ENCODE results near the gene ABCC3.

ABCC3 gene

GRCh38 chr17:50630524-50631194 is 4.0 kb upstream of the ABCC3 start:
- FAIRE-seq: no peak

GRCh38 chr17:50631195-50631907 is 3.3 kb upstream of the ABCC3 start:
- no peak for FAIRE-seq

GRCh38 chr17:50631908-50632571 is 2.6 kb upstream of the ABCC3 start:
- FAIRE-seq: no peak

GRCh38 chr17:50632637-50633036 is 2.0 kb upstream of the ABCC3 start:
- no peak for FAIRE-seq

- FAIRE-seq: no peak
Measured at GRCh38 chr17:50633683-50634082, 998 bp upstream of the ABCC3 start.

GRCh38 chr17:50634915-50635731 is 442 bp downstream of the ABCC3 start:
- no peak for FAIRE-seq

DNA sequence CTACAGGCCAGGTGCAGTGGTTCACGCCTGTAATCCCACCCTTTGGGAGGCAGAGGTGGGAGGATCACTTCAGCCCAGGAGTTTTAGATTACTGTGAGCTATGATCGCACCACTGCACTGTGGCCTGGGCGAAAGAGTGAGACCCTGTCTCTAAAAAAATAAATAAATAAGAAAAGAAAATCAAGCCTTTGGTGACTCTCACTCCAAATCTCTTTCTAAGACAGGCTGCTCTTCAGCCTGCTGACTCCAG is 976 bp downstream of the ABCC3 start:
- FAIRE-seq: no peak

DNA sequence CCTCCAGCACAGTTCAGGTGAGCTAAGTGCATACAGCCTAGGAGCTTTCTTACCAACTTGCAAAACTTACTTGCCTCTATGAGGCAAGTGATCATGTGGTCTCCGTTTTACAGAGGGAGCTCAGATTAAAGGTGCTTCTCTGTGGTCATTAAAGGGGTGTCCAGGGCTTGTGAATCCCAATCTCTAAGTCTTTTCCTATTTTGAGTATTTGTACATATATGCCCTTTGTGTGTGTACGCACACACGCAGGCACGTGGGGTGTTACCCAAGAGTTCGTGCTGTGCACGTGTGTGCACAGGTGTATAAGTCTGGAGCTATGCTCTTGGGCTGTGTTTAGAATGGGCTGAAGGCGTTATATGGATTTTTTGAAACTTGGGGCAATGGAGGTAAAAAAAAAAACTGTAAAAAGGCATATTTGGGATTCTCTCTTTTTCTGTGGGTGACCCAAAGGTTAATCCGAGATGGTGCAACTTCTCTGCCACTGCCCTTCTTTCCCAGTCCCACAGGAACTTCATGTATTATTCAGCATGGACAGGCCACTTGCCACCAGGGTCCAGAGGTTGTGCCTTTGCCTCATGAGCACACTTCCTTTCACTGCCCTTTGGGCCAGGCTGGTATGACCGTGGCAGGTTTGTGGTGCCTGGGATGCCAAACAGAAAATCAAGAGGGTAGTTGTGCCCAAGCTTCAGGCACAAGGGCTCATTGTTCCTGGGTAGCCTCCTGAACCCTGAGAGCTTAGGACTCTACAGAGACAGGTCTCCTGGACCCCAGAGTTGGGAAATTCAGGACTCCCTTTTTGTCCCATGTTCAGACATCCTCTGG is 1.5 kb downstream of the ABCC3 start:
- no peak for FAIRE-seq

DNA sequence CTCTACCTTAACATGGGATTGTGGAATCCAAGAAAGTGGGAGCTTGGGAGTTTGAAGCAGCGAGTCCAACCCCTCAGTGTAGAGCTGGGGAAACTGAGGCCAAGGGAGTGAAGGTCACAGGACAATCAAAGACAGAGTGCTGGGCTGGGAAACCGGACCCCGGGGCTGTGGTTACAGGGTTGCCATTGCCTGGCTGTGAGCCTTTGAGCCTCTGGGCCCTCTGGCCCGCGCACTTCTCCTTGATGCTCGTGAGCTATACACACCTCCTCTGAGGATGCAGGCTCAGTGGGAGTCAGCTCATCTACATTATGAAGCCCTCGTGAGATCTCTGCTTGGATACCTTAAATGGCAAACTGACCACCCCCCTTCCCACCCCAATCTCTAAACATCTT is 2.1 kb downstream of the ABCC3 start:
- FAIRE-seq: no peak

DNA sequence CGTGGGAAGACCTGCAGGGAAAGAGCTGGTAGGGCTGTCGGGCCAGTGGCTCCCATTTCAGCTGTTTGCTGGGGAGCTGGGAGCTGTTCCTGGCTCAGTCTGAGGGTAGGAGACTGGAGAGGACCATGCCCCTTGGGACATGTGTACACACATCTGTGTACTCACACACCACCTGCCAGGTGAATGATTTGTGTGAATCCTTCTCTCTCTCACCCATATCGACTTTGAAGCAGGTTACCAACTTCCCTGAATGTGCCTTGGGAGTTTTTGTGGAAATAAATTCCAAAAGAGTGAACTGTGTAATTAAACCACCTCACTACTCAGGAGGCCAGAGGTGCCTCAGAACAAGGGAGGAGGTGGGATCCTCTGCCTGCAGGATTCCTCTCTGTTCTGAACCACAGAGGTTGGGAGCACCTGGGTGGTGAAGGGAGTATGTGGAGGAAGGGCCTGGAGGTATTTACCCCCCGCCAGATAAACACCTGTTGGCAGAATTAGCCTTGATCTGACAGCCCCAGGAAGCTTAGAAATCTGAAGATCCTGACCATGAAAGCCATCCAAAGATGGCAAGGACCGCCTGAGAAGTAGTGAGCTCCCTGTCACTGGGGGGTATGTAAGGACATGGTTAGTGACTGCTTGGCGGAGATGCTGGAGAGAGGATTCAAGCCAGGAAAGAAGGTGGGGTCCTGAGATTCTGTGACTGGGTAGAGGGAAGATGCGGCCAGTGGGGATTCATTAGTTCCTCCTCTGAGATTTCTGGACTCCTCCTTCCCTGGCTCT is 3.3 kb downstream of the ABCC3 start:
- FAIRE-seq: no peak

GRCh38 chr17:50638606-50638965 is 3.9 kb downstream of the ABCC3 start:
- FAIRE-seq: no peak

DNA sequence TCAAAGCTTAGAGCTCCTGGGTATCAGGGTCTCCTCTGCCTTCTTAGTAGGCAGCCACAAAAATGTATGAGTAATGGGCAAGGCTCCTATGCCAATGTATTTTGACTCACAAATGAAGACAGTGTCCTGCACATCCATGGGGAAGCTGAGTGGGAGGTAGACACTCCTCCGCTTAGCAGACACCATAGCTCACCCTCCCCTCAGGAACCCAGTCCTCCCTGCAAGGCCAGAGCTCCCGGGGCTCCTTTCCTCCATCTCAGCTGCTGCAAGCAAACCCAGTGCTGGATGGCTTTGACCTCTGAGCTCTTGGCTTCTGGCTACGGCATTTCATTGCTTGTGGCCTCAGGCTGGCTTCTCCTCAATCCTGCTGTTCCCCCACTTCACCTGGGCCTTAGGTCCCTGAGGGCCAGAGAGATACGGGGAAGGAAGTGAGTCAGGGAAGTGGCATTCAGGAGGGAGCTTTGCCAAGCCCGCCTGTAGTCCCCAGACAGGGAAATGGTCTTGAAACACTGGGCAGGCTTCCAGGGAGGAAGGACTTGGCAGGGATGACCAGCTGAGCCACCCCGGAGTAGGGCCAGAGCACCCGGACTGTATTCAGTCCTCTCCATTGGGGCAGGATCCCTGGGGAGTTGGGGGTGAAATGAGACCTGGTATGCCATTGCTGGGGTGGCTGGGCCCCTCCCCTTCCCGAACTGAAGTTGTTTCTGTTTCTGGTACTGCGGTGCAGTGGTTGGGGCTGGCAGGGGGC is 4.5 kb downstream of the ABCC3 start:
- FAIRE-seq: no peak

DNA sequence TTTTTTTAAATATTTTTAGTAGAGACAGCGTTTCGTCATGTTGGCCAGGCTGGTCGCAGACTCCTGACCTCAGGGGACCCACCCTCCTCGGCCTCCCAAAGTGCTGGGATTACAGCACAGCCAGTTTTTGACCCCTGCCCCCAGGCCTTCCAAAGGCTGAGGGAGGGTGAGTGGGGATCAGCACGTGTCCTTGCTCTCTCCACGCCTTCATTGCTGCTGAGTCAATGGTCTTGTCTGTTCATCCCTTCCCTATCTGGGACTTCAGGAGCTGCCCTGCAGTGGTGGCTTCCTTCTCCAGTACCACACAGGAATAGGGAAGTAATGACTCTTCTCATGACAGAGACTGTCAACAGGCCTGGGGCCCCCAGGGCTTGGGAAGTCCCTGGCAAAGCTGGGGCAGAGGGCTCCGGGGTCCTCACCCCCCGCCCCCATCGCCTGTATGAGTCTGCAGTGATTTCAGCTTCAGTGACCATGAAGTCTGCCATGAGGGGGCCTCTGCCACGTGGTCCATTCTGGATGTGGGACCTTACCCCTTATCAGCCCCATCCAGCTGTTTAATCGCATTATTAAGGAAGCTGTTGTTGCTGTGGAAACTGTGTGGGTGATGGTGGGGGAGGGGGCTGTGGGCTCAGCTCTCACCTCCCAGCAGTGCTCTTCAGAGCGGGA is 6.1 kb downstream of the ABCC3 start:
- FAIRE-seq: no peak

GRCh38 chr17:50641357-50641756 is 6.7 kb downstream of the ABCC3 start:
- FAIRE-seq: no peak

- no peak for FAIRE-seq
Measured at GRCh38 chr17:50642071-50642721, 7.5 kb downstream of the ABCC3 start.

DNA sequence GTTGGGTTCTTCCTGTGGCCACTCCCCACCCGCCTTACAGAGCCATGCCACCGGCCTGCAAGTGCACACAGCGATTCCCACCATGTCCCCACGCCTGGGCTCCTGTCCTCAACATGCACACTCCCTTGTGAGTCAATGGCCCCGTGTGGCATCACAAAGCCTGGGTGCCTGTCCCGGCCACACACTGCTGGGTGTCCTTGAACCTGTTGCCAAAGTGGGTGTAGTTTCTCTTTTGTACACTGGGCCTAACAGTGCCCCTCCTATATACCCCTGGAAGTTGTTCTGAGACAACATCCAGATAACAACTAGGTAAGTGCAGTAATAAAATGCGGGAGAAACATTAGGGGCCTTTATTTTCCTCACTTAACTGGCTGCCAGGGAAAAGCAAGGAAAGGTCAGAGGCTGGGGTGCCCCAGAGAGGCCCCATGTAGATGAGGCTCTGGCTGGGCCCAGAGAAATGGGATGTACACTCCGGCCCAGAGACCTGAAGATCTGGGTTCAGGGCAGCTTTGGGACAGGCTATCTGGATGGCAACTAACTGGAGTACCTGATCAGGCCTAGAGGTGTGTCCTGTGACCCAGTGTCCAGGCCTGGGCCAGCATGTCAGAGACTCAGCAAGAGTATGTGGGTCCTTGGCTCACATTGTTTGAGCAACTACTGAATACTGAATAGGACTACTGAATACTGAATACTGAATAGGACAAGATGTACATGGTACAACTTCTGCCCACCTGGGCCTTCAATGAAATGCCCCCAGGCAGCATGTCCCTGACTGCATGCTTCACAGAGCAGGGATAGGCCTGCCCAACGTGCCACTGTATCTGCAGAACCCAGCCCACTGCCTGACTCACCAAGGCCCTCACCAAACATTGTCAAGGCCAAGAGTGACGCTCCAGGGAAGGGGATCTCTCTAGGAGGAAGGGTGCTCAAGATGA is 8.3 kb downstream of the ABCC3 start:
- FAIRE-seq: no peak

DNA sequence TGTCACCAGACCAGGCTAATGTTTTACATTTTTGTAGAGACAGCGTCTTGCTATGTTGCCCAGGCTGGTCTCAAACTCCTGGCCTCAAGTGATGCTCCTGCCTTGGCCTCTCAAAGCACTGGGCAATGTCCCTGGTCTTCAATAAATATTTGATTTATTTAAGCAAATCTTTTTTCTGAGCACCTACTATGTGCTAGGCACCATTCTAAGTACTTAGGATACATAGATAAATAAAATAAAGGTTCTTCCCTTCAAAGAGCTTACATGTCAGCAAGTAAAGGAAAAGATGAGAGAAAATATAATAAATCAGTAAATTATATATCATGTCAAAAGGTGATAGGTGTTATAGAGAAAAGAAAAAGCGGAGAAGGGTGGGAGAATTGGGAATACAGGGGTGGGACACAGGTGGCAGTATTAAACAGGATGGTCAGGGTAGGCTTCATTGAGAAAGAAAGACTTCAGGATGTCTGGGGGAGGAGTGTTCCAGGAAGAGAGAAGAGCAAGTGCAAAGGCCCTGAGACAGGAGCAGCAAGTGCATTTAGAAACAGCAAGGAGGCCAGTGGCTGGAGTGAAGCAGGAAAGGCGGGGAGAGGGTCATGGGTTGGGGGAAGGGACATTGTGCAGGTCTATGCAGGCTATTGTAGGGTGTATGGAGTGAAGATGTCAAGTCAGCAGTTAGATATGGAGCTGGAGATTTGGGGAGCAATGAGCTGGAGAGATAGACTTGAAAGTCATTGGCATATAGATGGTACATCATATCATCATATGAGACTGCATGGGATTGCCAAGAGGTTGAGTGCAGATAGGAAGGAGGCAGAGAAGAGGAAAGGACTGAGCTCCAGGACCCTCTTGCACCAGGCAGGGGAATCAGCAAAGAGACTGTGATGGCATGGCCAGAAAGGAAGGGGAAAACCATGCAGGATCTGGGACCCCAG is 11.3 kb downstream of the ABCC3 start:
- FAIRE-seq: no peak

- FAIRE-seq: no peak
Measured at GRCh38 chr17:50647187-50647586, 12.5 kb downstream of the ABCC3 start.

Measured in colon (tissue), 2 donors.